H1 (cell line): ENCODE measurements around the gene CDC42SE2. TPM values are rescaled to one million over a fixed set of nuclear protein-coding genes. Genes with fewer than 3 reads are reported as not detected.

Experiments used
- RNF2 ChIP-seq: fragments of 200-900, 300-1000 bp; sonication (generic); IDR thresholded peaks from 2 replicates; pipeline ENCODE4 v1.7.1; 2016; ENCODE audit warnings: borderline replicate concordance, low read depth, mild to moderate bottlenecking, antibody characterized with exemption, low read length; ENCODE audit not compliant: poor library complexity, severe bottlenecking; ENCODE audit errors: missing control alignments
- SAP30 ChIP-seq: fragments of 300-600 bp; sonication (generic); IDR thresholded peaks from 2 replicates; pipeline ENCODE4 v1.7.1; 2012; ENCODE audit warnings: low read length, moderate library complexity, mild to moderate bottlenecking, inconsistent platforms; ENCODE audit not compliant: insufficient read depth, insufficient replicate concordance
- SIX5 ChIP-seq: IDR thresholded peaks from 2 replicates; pipeline ENCODE4 v1.6.1; 2011; ENCODE audit warnings: mild to moderate bottlenecking, low read depth, low read length
- polyA plus RNA-seq, 7 experiments: library from polyadenylated mRNA; depleted of rRNA in 3 of 7; stranded (reverse) in 5 of 7; unstranded in 2 of 7; fragments of >200 nt in 5 of 7; fragments of 200-250 nt in 2 of 7; gene quantifications; 1 replicate in 5 of 7; 2 replicates in 1 of 7; 4 replicates in 1 of 7; pipeline versions ENCODE4 v1.2.1 to v1.2.3, GENCODE V29; 2011 to 2013; ENCODE audit warnings: missing spikeins in 2 of 7, mixed read lengths in 2 of 7
- total RNA-seq: library from RNA; stranded (reverse); fragmentation: NEBNext Ultra II Directional; extraction: Animal tissue kit (Norgen Biotek cat#: 25700); gene quantifications from 2 replicates; pipeline ENCODE4 v1.2.1, GENCODE V29; 2021
- TF ChIP-seq, protein P1 (sequence below): fragments of 300-600 bp; sonication (generic); IDR thresholded peaks from 2 replicates; pipeline ENCODE4 v1.7.1; 2012; ENCODE audit warnings: low read length, moderate library complexity, mild to moderate bottlenecking, inconsistent platforms; ENCODE audit not compliant: insufficient replicate concordance
- TF ChIP-seq, protein P2 (sequence below): IDR thresholded peaks from 2 replicates; pipeline ENCODE4 v1.6.1; 2012; ENCODE audit warnings: inconsistent platforms

CDC42SE2 gene
- total and polyA plus RNA-seq, 2 of the 8 experiments (the other 6 are each of a cell fraction or from before 2014, with no cell fraction given): 16.7 to 30.8 TPM

DNA sequence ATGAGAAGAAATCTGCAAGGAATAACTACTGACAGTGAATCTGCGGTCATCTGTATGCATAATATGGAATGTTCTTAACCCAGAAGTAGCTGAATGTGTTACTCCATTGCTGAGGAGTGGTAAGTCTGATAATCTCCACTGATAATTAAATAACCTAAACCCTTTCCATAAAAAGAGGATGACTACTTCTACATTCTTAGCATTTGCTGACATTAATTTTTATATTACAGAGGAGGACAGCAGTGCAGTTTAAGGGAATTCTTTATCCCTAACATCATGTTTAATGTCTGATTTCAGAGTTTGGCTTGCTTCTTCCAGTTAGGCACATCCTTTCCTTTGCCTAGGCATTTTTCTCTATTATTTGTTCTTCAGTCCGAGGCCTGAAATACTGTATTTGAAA is 52.2 kb downstream of the CDC42SE2 start (continued):
- TF ChIP-seq, protein P1, sequence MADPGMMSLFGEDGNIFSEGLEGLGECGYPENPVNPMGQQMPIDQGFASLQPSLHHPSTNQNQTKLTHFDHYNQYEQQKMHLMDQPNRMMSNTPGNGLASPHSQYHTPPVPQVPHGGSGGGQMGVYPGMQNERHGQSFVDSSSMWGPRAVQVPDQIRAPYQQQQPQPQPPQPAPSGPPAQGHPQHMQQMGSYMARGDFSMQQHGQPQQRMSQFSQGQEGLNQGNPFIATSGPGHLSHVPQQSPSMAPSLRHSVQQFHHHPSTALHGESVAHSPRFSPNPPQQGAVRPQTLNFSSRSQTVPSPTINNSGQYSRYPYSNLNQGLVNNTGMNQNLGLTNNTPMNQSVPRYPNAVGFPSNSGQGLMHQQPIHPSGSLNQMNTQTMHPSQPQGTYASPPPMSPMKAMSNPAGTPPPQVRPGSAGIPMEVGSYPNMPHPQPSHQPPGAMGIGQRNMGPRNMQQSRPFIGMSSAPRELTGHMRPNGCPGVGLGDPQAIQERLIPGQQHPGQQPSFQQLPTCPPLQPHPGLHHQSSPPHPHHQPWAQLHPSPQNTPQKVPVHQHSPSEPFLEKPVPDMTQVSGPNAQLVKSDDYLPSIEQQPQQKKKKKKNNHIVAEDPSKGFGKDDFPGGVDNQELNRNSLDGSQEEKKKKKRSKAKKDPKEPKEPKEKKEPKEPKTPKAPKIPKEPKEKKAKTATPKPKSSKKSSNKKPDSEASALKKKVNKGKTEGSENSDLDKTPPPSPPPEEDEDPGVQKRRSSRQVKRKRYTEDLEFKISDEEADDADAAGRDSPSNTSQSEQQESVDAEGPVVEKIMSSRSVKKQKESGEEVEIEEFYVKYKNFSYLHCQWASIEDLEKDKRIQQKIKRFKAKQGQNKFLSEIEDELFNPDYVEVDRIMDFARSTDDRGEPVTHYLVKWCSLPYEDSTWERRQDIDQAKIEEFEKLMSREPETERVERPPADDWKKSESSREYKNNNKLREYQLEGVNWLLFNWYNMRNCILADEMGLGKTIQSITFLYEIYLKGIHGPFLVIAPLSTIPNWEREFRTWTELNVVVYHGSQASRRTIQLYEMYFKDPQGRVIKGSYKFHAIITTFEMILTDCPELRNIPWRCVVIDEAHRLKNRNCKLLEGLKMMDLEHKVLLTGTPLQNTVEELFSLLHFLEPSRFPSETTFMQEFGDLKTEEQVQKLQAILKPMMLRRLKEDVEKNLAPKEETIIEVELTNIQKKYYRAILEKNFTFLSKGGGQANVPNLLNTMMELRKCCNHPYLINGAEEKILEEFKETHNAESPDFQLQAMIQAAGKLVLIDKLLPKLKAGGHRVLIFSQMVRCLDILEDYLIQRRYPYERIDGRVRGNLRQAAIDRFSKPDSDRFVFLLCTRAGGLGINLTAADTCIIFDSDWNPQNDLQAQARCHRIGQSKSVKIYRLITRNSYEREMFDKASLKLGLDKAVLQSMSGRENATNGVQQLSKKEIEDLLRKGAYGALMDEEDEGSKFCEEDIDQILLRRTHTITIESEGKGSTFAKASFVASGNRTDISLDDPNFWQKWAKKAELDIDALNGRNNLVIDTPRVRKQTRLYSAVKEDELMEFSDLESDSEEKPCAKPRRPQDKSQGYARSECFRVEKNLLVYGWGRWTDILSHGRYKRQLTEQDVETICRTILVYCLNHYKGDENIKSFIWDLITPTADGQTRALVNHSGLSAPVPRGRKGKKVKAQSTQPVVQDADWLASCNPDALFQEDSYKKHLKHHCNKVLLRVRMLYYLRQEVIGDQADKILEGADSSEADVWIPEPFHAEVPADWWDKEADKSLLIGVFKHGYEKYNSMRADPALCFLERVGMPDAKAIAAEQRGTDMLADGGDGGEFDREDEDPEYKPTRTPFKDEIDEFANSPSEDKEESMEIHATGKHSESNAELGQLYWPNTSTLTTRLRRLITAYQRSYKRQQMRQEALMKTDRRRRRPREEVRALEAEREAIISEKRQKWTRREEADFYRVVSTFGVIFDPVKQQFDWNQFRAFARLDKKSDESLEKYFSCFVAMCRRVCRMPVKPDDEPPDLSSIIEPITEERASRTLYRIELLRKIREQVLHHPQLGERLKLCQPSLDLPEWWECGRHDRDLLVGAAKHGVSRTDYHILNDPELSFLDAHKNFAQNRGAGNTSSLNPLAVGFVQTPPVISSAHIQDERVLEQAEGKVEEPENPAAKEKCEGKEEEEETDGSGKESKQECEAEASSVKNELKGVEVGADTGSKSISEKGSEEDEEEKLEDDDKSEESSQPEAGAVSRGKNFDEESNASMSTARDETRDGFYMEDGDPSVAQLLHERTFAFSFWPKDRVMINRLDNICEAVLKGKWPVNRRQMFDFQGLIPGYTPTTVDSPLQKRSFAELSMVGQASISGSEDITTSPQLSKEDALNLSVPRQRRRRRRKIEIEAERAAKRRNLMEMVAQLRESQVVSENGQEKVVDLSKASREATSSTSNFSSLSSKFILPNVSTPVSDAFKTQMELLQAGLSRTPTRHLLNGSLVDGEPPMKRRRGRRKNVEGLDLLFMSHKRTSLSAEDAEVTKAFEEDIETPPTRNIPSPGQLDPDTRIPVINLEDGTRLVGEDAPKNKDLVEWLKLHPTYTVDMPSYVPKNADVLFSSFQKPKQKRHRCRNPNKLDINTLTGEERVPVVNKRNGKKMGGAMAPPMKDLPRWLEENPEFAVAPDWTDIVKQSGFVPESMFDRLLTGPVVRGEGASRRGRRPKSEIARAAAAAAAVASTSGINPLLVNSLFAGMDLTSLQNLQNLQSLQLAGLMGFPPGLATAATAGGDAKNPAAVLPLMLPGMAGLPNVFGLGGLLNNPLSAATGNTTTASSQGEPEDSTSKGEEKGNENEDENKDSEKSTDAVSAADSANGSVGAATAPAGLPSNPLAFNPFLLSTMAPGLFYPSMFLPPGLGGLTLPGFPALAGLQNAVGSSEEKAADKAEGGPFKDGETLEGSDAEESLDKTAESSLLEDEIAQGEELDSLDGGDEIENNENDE: no peak
- TF ChIP-seq SIX5 (no peak), RNF2 (no peak), SAP30 (no peak)
- TF ChIP-seq, protein P2, sequence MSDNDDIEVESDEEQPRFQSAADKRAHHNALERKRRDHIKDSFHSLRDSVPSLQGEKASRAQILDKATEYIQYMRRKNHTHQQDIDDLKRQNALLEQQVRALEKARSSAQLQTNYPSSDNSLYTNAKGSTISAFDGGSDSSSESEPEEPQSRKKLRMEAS: no peak
